ENCODE data around the gene MINDY4B. TPM values are rescaled to one million over a fixed set of nuclear protein-coding genes. Genes with fewer than 3 reads are reported as not detected.
A peak's percentile ranks its signal among the peaks of the same experiment; 100 is the strongest.

The MINDY4B gene
- polyA plus RNA-seq, 2 of the 4 experiments (the other 2 are of a cell fraction), result not detected

DNA sequence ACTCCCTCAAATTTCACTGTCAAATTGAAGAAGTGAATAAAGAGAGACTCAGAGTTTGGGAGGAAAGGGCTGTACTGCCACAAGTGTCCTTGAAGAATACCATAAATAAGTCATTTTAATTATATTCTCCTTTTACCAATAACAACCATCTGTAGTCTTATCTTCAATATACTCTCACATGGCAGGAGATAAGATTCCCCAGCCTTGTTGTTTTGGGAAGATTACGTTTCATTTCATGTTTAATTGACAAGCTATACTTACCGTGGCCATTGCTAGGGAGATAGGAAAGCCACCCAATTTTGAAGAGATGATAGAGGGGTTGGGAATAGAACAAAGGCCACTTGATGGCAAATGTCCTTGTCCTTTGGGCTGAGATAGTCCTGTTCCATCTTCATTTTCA is 2.3 kb downstream of the MINDY4B start (continued):
- TF ChIP-seq, protein P1, sequence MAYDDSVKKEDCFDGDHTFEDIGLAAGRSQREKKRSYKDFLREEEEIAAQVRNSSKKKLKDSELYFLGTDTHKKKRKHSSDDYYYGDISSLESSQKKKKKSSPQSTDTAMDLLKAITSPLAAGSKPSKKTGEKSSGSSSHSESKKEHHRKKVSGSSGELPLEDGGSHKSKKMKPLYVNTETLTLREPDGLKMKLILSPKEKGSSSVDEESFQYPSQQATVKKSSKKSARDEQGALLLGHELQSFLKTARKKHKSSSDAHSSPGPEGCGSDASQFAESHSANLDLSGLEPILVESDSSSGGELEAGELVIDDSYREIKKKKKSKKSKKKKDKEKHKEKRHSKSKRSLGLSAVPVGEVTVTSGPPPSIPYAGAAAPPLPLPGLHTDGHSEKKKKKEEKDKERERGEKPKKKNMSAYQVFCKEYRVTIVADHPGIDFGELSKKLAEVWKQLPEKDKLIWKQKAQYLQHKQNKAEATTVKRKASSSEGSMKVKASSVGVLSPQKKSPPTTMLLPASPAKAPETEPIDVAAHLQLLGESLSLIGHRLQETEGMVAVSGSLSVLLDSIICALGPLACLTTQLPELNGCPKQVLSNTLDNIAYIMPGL (CRISPR knock-in tag; IDR thresholded peaks at IDR 0.05; ENCODE audit: borderline replicate concordance), result no peak
- TF ChIP-seq BHLHE40 (IDR thresholded peaks at IDR 0.05; ENCODE audit: low read depth, low read length), result no peak
- no peak for TF ChIP-seq KDM1A (IDR thresholded peaks at IDR 0.05; ENCODE audit: low read depth)
- no peak for TF ChIP-seq RAD21 (conservative IDR thresholded peaks at IDR 0.05 in 1 of 2, IDR thresholded peaks at IDR 0.05 in 1 of 2)
- no peak for TF ChIP-seq TFCP2L1 (CRISPR knock-in tag; IDR thresholded peaks at IDR 0.05)
- no peak for TF ChIP-seq MAZ (IDR thresholded peaks at IDR 0.05; ENCODE audit: borderline replicate concordance, low read depth, low read length)

DNA sequence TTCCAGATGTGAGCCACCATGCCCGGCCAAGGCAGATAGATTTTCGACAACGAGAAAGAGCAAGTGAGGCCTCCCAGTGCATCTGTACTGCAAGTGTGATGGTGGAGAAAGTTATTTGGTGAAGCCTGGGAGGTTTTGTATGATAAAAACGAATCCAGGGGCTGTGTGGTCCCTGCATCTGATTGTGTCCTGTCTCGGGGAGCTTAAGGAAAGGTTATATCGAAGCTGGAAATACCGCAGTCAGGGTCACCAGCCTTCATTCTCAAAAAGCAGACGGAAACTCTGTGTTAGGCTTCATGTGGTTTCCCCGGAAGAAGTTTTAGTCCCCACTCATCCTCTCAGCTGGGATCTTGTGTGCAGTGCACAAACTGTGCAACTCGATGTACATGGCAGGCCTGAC is 3.4 kb downstream of the MINDY4B start:
- CTCF ChIA-PET, result interaction anchor here (0.6 to 1.2 kb wide), 2 partner anchors 37 to 87 kb away, joined by 3 read pairs; no protein-coding TSS in a partner anchor
- WGBS (ENCODE audit: missing lambda C conversion rate), result 25% methylated on average over 10 of the region's 10 CpGs

DNA sequence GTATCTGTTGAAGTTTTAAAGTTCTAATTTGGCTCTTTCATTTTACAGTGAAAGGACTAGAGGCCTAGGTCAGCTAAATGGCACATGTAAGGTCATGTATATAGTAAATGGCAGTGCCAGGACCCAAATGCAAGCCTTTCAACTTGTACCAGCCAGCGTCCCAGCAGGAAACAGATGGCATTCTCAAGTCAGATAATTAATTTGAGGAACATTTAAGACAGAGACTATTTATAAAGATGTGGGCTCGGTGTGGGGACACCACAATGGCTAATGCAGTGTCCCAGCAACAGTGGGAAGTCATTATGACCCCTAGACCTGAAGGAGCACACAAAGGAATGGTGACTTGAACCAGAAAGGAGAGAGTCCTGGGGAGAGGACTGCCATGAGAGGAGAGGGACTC is 6.1 kb downstream of the MINDY4B start:
- TF ChIP-seq, protein P2, sequence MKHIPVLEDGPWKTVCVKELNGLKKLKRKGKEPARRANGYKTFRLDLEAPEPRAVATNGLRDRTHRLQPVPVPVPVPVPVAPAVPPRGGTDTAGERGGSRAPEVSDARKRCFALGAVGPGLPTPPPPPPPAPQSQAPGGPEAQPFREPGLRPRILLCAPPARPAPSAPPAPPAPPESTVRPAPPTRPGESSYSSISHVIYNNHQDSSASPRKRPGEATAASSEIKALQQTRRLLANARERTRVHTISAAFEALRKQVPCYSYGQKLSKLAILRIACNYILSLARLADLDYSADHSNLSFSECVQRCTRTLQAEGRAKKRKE (CRISPR knock-in tag; IDR thresholded peaks at IDR 0.05; ENCODE audit: low read depth), result no peak
- TF ChIP-seq HOXB5 (CRISPR knock-in tag; IDR thresholded peaks at IDR 0.05) (no peak), ESRRA (IDR thresholded peaks at IDR 0.05; ENCODE audit: borderline replicate concordance, low read length) (no peak), TFCP2L1 (CRISPR knock-in tag; IDR thresholded peaks at IDR 0.05) (no peak)
- TF ChIP-seq, protein P3, sequence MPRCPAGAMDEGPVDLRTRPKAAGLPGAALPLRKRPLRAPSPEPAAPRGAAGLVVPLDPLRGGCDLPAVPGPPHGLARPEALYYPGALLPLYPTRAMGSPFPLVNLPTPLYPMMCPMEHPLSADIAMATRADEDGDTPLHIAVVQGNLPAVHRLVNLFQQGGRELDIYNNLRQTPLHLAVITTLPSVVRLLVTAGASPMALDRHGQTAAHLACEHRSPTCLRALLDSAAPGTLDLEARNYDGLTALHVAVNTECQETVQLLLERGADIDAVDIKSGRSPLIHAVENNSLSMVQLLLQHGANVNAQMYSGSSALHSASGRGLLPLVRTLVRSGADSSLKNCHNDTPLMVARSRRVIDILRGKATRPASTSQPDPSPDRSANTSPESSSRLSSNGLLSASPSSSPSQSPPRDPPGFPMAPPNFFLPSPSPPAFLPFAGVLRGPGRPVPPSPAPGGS (IDR thresholded peaks at IDR 0.05), result no peak
- Histone ChIP-seq H3K4me1 (no peaks in the 10 kb centered on the region), H3K4me3 (no peak overlapping the region), H3K9me3 (no peaks in the 10 kb centered on the region), H3K4me2 (no peak overlapping the region), H3K27ac (no peak overlapping the region)
- CTCF ChIA-PET, result interaction anchor here (1.2 to 1.6 kb wide), 2 partner anchors 234 to 247 kb away, joined by 3 to 4 read pairs; no protein-coding TSS in a partner anchor
- ATAC-seq (no peak), DNase-seq (ENCODE audit: low read depth in 1 of 2, low spot score in 1 of 2) (no peak), FAIRE-seq (no peak)
- 0% methylated on average over 2 of the region's 2 CpGs for WGBS (ENCODE audit: missing lambda C conversion rate)
- POLR2A ChIA-PET, result no interaction called here

More for the DNA sequence above, 3.4 kb downstream of the MINDY4B start:
- Histone ChIP-seq H3K9me3 (no peaks in the 10 kb centered on the region), H3K4me3 (no peak overlapping the region), H3K4me1 (no peaks in the 10 kb centered on the region), H3K4me2 (no peak overlapping the region), H3K27ac (no peak overlapping the region)
- ATAC-seq, result no peak
- DNase-seq (ENCODE audit: low read depth in 1 of 2, low spot score in 1 of 2), result no peak
- no peak for FAIRE-seq
- POLR2A ChIA-PET, result no interaction called here
- TF ChIP-seq NPAS2 (CRISPR knock-in tag; IDR thresholded peaks at IDR 0.05; ENCODE audit: borderline replicate concordance) (no peak), CBX8 (IDR thresholded peaks at IDR 0.05) (peak; percentile 63; the same call in 1 of the 2 replicates), RNF2 (IDR thresholded peaks at IDR 0.05; ENCODE audit: borderline replicate concordance, low read depth) (peak; percentile 76)

DNA sequence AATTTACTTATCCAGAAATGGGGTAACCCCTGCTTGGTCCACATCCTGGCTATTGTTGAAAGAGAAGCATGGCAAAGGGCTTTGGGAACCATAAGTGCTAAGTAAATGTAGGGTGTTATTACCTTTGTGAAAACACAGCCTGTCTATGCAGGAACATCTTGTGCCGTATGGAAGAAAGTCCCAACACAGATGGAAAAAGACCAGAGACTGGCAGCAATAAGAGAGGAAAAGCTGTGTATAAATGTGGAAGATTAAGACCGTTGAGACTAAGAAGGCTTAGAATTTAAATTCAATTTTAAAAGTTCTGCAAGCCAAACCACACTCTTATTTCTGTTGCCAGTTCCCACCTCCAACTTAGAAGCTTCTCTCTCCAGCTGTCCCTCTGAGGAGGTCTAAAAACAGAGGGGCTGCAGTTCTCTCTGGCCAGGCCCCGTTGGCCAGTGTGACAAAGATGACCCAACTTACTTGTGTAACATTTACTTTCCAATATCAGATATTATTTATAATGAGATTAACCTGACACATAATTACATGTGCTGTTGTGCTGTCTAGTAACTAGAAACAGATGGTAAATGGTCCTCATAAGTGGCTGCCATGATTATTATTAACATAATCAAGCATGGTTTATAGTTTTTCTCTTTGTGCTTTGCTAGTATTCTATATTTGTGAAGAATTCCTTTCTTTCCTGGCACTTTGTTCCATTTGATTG is 7.0 kb downstream of the MINDY4B start:
- ChIA-PET POLR2A (no interaction called here), CTCF (interaction anchor here (1.6 kb wide), 1 partner anchor 248 kb away, joined by 4 read pairs; no protein-coding TSS in a partner anchor)
- Histone ChIP-seq H3K4me2 (no peak overlapping the region), H3K4me3 (no peak overlapping the region), H3K4me1 (no peaks in the 10 kb centered on the region), H3K9me3 (no peaks in the 10 kb centered on the region), H3K27ac (no peak overlapping the region)
- ATAC-seq, result no peak
- WGBS (ENCODE audit: missing lambda C conversion rate), result 26% methylated on average over 3 of the region's 3 CpGs
- FAIRE-seq, result no peak
- TF ChIP-seq SMC3 (IDR thresholded peaks at IDR 0.05), result no peak
- TF ChIP-seq, protein P4, sequence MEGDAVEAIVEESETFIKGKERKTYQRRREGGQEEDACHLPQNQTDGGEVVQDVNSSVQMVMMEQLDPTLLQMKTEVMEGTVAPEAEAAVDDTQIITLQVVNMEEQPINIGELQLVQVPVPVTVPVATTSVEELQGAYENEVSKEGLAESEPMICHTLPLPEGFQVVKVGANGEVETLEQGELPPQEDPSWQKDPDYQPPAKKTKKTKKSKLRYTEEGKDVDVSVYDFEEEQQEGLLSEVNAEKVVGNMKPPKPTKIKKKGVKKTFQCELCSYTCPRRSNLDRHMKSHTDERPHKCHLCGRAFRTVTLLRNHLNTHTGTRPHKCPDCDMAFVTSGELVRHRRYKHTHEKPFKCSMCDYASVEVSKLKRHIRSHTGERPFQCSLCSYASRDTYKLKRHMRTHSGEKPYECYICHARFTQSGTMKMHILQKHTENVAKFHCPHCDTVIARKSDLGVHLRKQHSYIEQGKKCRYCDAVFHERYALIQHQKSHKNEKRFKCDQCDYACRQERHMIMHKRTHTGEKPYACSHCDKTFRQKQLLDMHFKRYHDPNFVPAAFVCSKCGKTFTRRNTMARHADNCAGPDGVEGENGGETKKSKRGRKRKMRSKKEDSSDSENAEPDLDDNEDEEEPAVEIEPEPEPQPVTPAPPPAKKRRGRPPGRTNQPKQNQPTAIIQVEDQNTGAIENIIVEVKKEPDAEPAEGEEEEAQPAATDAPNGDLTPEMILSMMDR (IDR thresholded peaks at IDR 0.05), result no peak
- TF ChIP-seq, protein P1 (CRISPR knock-in tag; IDR thresholded peaks at IDR 0.05; ENCODE audit: borderline replicate concordance), result no peak
- TF ChIP-seq EHMT2 (IDR thresholded peaks at IDR 0.05; ENCODE audit: low read depth), result no peak
- no peak for TF ChIP-seq MAZ (IDR thresholded peaks at IDR 0.05; ENCODE audit: borderline replicate concordance, low read depth, low read length)
- no peak for TF ChIP-seq EP300 (IDR thresholded peaks at IDR 0.05)
- no peak for TF ChIP-seq JUNB (IDR thresholded peaks at IDR 0.05)
- no peak for TF ChIP-seq NPAS2 (CRISPR knock-in tag; IDR thresholded peaks at IDR 0.05; ENCODE audit: borderline replicate concordance)
- DNase-seq (ENCODE audit: low read depth in 1 of 2, low spot score in 1 of 2), result no peak
